K562 (cell line): Measurements from ENCODE around the gene ENPP6. TPM values are rescaled to one million over a fixed set of nuclear protein-coding genes. Genes with fewer than 3 reads are reported as not detected.

Experiments used
- ATAC-seq: fragments of 200-7000 bp; cut with Tn5 transposase; 3 replicates; pipeline ENCODE4 v1.9.1; 2020; ENCODE audit warnings: moderate library complexity
- BruUV-seq: library from RNA; stranded (reverse); fragments of 400-500 nt; replicated peaks from 2 replicates; lab custom pipeline; 2021; lab: Mats Ljungman, UMichigan
- CTCF ChIA-PET: fragments of 300-600 bp; formaldehyde crosslinking; extraction: SDS; loops from one replicate; lab custom pipeline; 2021; ENCODE audit warnings: low intra/inter-chr PET ratio; lab: Yijun Ruan, JAX
- POLR2A ChIA-PET: fragments of 300-600, 350-650 bp; sonication (Branson Sonifier 250); formaldehyde crosslinking; extraction: SDS; loops from one replicate; lab custom pipeline; 2021; ENCODE audit warnings: antibody characterized with exemption, inconsistent platforms; lab: Yijun Ruan, JAX
- DNase-seq, 4 experiments: peaks; one replicate each; pipeline versions ENCODE4 v3.0.0 to v3.0.0-alpha.2; 2011 to 2018; ENCODE audit warnings: low spot score in 3 of 4, mixed read lengths in 3 of 4; ENCODE audit errors: extremely low read depth in 1 of 4
- FAIRE-seq: peaks from 2 replicates; lab custom pipeline; 2011; peaks lifted over from hg19 to GRCh38; lab: Jason Lieb, UNC
- H2AFZ ChIP-seq: 2 replicates; pipeline ENCODE4 v1.6.0; 2011; ENCODE audit warnings: low read depth, low read length, control low read depth, inconsistent platforms
- H3K27ac ChIP-seq: fragments of 200-600 bp; 3 replicates; pipeline ENCODE4 v1.8.0; 2011; ENCODE audit warnings: low read depth, mild to moderate bottlenecking, control low read depth, inconsistent platforms, low read length, moderate library complexity, mixed read lengths; ENCODE audit errors: extremely low read depth
- H3K27me3 ChIP-seq, 2 experiments: fragments of 300-600 bp in 1 of 2; 2 replicates in 1 of 2; 3 replicates in 1 of 2; pipeline versions ENCODE4 v1.6.0 to v1.8.0; 2011; ENCODE audit warnings: inconsistent platforms in 2 of 2, low read length in 2 of 2, mild to moderate bottlenecking in 1 of 2, mixed read lengths in 1 of 2, moderate library complexity in 1 of 2; ENCODE audit not compliant: control insufficient read depth in 2 of 2, insufficient read depth in 2 of 2
- H3K36me3 ChIP-seq: fragments of 300-600 bp; 3 replicates; pipeline ENCODE4 v1.8.0; 2011; ENCODE audit warnings: mild to moderate bottlenecking, low read length, inconsistent platforms; ENCODE audit not compliant: control insufficient read depth, insufficient read depth
- H3K4me1 ChIP-seq, 2 experiments: fragments of 200-600 bp in 1 of 2; replicated peaks in 1 of 2; 2 replicates in 1 of 2; 3 replicates in 1 of 2; pipeline versions ENCODE4 v1.5.1 to v1.8.0; 2011; ENCODE audit warnings: inconsistent platforms in 2 of 2, low read length in 2 of 2, mild to moderate bottlenecking in 1 of 2, mixed read lengths in 1 of 2, moderate library complexity in 1 of 2; ENCODE audit not compliant: control insufficient read depth in 2 of 2, insufficient read depth in 2 of 2
- H3K4me2 ChIP-seq: 2 replicates; pipeline ENCODE4 v1.6.1; 2011; ENCODE audit warnings: low read length, control low read depth, inconsistent platforms, mixed read lengths; ENCODE audit not compliant: insufficient read depth
- H3K4me3 ChIP-seq: fragments of 200-600 bp; sonication (generic), shearing (Covaris generic); 2 replicates; pipeline ENCODE4 v1.5.1; 2016; ENCODE audit warnings: control low read depth, inconsistent platforms
- H3K79me2 ChIP-seq: fragments of 200-600 bp; 3 replicates; pipeline ENCODE4 v1.8.0; 2011; ENCODE audit warnings: low read length, inconsistent platforms; ENCODE audit not compliant: control insufficient read depth, insufficient read depth
- H3K9ac ChIP-seq, 2 experiments: 2 replicates each; pipeline versions ENCODE4 v1.6.0 to v1.6.1; 2011; ENCODE audit warnings: low read depth in 2 of 2, low read length in 2 of 2, control low read depth in 1 of 2, inconsistent platforms in 1 of 2, mild to moderate bottlenecking in 1 of 2, mixed read lengths in 1 of 2; ENCODE audit not compliant: insufficient read depth in 1 of 2
- H3K9me1 ChIP-seq: one replicate; pipeline ENCODE4 v1.6.0; 2011; ENCODE audit warnings: inconsistent platforms, mild to moderate bottlenecking, low read length, moderate library complexity; ENCODE audit not compliant: control insufficient read depth, insufficient read depth
- H3K9me3 ChIP-seq: replicated peaks from 2 replicates; pipeline ENCODE4 v1.5.1; 2011; ENCODE audit warnings: low read depth, low read length, inconsistent platforms; ENCODE audit not compliant: control insufficient read depth, insufficient read depth
- H4K20me1 ChIP-seq: replicated peaks from 2 replicates; pipeline ENCODE4 v1.6.1; 2011; ENCODE audit warnings: low read length, inconsistent platforms, mixed read lengths; ENCODE audit not compliant: control insufficient read depth, insufficient read depth
- ARHGAP35 ChIP-seq: fragments of 450-650 bp; IDR thresholded peaks from 2 replicates; pipeline ENCODE4 v1.6.1; 2018; ENCODE audit not compliant: partially characterized antibody
- HIVEP1 ChIP-seq: fragments of 250-450 bp; sonication (Bioruptor Pico); IDR thresholded peaks from 2 replicates; pipeline ENCODE4 v1.4.0; 2020; ENCODE audit warnings: mild to moderate bottlenecking
- HNRNPL ChIP-seq: fragments of 200-400 bp; formaldehyde crosslinking; IDR thresholded peaks from 2 replicates; pipeline ENCODE4 v1.6.1; 2017; ENCODE audit warnings: low read depth, mild to moderate bottlenecking, low read length
- RBM34 ChIP-seq: fragments of 200-400 bp; formaldehyde crosslinking; IDR thresholded peaks from 2 replicates; pipeline ENCODE4 v1.6.1; 2018; ENCODE audit warnings: low read length, borderline replicate concordance; ENCODE audit not compliant: insufficient read depth
- SIRT6 ChIP-seq: IDR thresholded peaks from one replicate; pipeline ENCODE4 v1.6.1; 2012; ENCODE audit warnings: low read depth, mild to moderate bottlenecking, control low read depth, inconsistent platforms, low read length, moderate library complexity
- SMC3 ChIP-seq: conservative IDR thresholded peaks from 2 replicates; pipeline ENCODE4 v1.6.1; 2011; ENCODE audit warnings: low read depth, low read length, improper control_type of control experiment; ENCODE audit not compliant: insufficient read depth
- TBP ChIP-seq: optimal IDR thresholded peaks from 2 replicates; pipeline ENCODE3; 2011; ENCODE audit warnings: low read depth, low read length, improper control_type of control experiment
- TGIF2 ChIP-seq: sonication (generic); formaldehyde crosslinking; IDR thresholded peaks from 2 replicates; pipeline ENCODE4 v1.8.1; 2022; ENCODE audit warnings: mild to moderate bottlenecking, missing genetic modification reagents, moderate library complexity
- ZNF668 ChIP-seq: fragments of 250-450 bp; sonication (Bioruptor Pico); IDR thresholded peaks from 2 replicates; pipeline ENCODE4 v1.8.0; 2022; ENCODE audit warnings: mild to moderate bottlenecking, inconsistent platforms
- ZNF696 ChIP-seq: fragments of 250-450 bp; sonication (Bioruptor Pico); conservative IDR thresholded peaks from 2 replicates; pipeline ENCODE4 v1.4.0; 2020; ENCODE audit warnings: mild to moderate bottlenecking, moderate library complexity
- WGBS: fragments of 100-300 bp; shearing (Covaris generic); methylation state at CpG from one replicate; pipeline ENCODE4 v1.1.6; 2016; ENCODE audit warnings: low coverage, mixed read lengths; ENCODE audit not compliant: insufficient coverage; ENCODE audit errors: missing lambda C conversion rate; 5-methylcytosine and 5-hydroxymethylcytosine counted together
- in situ Hi-C: fragments of 300-500 bp; cut with MboI; formaldehyde crosslinking; loops from 4 replicates; pipeline ENCODE4 v1.15.0; 2018; ENCODE audit warnings: inconsistent platforms, mixed read lengths
- intact Hi-C: fragments of 100-400 bp; cut with micrococcal nuclease; formaldehyde crosslinking; loops from 2 replicates; pipeline ENCODE4 v1.14.2; 2022
- polyA plus RNA-seq, 8 experiments: library from polyadenylated mRNA; depleted of rRNA in 4 of 8; stranded (reverse) in 5 of 8; unstranded in 3 of 8; fragments of >200 nt; fragmentation: Nextera tagmentation in 2 of 8; fragmentation: Illumina TruSeq in 1 of 8; extraction: Ambion mirVana in 2 of 8; extraction: Trizol in 1 of 8; gene quantifications; 2 replicates each; pipeline versions ENCODE4 v1.2.1 to v1.2.3, GENCODE V29; 2011 to 2014; ENCODE audit warnings: inconsistent platforms in 1 of 8, missing spikeins in 1 of 8
- total RNA-seq, 7 experiments: library from RNA; depleted of rRNA in 6 of 7; stranded (reverse); fragments of >200 nt in 6 of 7; fragmentation: Illumina TruSeq in 2 of 7; extraction: Trizol in 2 of 7; gene quantifications; 2 replicates each; pipeline versions ENCODE4 v1.2.1 to v1.2.3, GENCODE V29; 2011 to 2021; ENCODE audit warnings: low replicate concordance in 1 of 7
- TF ChIP-seq, protein P1 (sequence below): fragments of 450-650 bp; IDR thresholded peaks from 2 replicates; pipeline ENCODE4 v1.6.1; 2017; ENCODE audit warnings: antibody characterized with exemption
- TF ChIP-seq, protein P2 (sequence below): fragments of 450-650 bp; formaldehyde crosslinking; IDR thresholded peaks from 2 replicates; pipeline ENCODE4 v1.4.0; 2020; ENCODE audit warnings: mild to moderate bottlenecking, mixed read lengths

ENPP6 gene
- total and polyA plus RNA-seq, 9 of the 15 experiments (the other 6 are each of a cell fraction or from before 2014, with no cell fraction given) = 0.29 TPM; not detected in 8

DNA sequence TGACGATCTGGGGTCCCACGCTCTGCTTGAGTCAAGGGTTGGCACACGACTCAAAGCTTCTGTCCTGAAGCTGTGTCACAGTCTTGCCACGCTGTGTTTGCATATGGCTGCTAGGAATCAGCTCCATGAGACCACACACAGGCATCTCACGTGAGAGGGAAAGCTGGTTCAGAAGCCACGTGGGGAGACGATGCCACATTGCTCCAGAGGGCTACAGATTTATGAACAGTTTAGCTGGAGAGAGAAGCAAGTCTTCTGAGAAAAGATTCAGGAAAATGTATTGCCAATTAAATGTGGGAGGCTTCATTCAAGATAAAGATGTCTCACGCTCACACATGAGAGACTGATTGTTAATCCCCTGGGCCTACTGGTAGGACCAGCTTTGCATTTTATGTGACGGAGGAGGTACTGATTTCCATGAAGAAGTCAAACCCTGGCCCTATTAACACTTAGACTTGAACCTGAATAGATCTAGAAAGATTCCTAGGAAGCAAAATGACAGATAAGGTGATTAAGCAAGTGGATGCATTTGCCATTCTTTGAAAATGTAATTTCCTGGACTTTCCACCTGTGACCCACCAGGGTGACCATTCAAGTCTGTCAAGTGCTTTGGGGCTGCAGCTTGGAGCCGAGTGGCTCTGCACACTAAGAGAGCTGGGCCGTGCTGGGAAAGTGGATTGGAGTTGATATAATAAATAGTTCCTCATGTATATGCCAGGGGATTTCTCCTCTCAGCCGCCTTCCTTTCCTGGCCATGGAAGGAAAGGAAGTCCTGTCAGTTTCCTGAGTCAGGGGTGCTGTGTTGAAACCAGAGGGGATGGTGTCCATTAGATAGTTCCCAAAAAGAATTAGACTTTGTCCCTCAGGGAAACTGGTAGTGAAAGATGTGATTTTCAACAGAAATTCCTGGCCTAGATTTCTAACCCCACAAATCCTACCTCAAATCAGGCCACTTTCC lies 29.0 kb downstream of the ENPP6 start:
- Histone ChIP-seq H4K20me1 (no peaks in the 10 kb centered on the region), H3K36me3 (no peaks in the 10 kb centered on the region), H3K9me3 (no peaks in the 10 kb centered on the region), H3K27ac (no peak overlapping the region), H3K27me3 (peaks cover 37 to 52% of the 10 kb centered on the region in 2 experiments), H3K4me1 (no peaks in the 10 kb centered on the region), H3K79me2 (no peaks in the 10 kb centered on the region), H3K9ac (no peak overlapping the region), H3K9me1 (no peaks in the 10 kb centered on the region), H3K4me3 (no peak overlapping the region), H2AFZ (no peak overlapping the region), H3K4me2 (no peak overlapping the region)
- FAIRE-seq (no peak), DNase-seq (no peak), ATAC-seq (no peak)
- ChIA-PET CTCF (no interaction called here), POLR2A (no interaction called here)
- 3% methylated on average over 12 of the region's 12 CpGs for WGBS
- intact Hi-C loops (no loop called here), in situ Hi-C loops (no loop called here)
- TF ChIP-seq TBP (no peak), SIRT6 (no peak), ZNF696 (CRISPR knock-in tag) (no peak)
- no TSS peak for BruUV-seq

DNA sequence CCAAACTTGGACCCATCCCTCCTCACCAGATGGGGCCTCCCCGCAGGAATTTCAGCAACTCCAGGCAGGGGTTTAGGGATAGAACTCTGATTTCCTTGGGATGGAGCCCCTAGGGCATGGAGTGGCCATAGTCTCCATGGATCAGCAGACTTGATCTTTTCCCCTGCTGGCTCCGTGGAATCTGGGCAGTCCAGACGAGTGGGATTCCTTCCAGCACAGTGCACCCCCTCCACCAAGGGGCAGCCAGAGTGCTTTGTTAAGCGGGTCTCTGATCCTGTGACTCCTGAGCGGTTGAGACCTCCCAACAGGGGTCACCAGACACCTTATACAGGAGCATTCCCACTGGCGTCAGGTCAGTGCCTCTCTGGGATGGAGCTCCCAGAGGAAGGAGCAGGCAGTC lies 40.4 kb downstream of the ENPP6 start:
- Histone ChIP-seq H3K27ac (no peak overlapping the region), H3K79me2 (no peaks in the 10 kb centered on the region), H2AFZ (no peak overlapping the region), H3K36me3 (no peaks in the 10 kb centered on the region), H3K27me3 (peaks cover 11 to 29% of the 10 kb centered on the region in 2 experiments; a peak in 4 of 5 replicates), H3K4me3 (no peak overlapping the region), H3K9me1 (no peaks in the 10 kb centered on the region), H3K4me2 (no peak overlapping the region), H3K9me3 (no peaks in the 10 kb centered on the region), H4K20me1 (no peaks in the 10 kb centered on the region), H3K9ac (no peak overlapping the region), H3K4me1 (no peaks in the 10 kb centered on the region)
- intact Hi-C loops (no loop called here), in situ Hi-C loops (no loop called here)
- ChIA-PET POLR2A (no interaction called here), CTCF (no interaction called here)
- WGBS = under 1% methylated on average over 6 of the region's 6 CpGs
- no peak for DNase-seq
- ATAC-seq = no peak
- no TSS peak for BruUV-seq
- FAIRE-seq = no peak
- TF ChIP-seq HNRNPL = no peak
- no peak for TF ChIP-seq HIVEP1 (CRISPR knock-in tag)
- TF ChIP-seq TGIF2 = no peak
- TF ChIP-seq, protein P1, sequence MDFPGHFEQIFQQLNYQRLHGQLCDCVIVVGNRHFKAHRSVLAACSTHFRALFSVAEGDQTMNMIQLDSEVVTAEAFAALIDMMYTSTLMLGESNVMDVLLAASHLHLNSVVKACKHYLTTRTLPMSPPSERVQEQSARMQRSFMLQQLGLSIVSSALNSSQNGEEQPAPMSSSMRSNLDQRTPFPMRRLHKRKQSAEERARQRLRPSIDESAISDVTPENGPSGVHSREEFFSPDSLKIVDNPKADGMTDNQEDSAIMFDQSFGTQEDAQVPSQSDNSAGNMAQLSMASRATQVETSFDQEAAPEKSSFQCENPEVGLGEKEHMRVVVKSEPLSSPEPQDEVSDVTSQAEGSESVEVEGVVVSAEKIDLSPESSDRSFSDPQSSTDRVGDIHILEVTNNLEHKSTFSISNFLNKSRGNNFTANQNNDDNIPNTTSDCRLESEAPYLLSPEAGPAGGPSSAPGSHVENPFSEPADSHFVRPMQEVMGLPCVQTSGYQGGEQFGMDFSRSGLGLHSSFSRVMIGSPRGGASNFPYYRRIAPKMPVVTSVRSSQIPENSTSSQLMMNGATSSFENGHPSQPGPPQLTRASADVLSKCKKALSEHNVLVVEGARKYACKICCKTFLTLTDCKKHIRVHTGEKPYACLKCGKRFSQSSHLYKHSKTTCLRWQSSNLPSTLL = no peak
- TF ChIP-seq, protein P2, sequence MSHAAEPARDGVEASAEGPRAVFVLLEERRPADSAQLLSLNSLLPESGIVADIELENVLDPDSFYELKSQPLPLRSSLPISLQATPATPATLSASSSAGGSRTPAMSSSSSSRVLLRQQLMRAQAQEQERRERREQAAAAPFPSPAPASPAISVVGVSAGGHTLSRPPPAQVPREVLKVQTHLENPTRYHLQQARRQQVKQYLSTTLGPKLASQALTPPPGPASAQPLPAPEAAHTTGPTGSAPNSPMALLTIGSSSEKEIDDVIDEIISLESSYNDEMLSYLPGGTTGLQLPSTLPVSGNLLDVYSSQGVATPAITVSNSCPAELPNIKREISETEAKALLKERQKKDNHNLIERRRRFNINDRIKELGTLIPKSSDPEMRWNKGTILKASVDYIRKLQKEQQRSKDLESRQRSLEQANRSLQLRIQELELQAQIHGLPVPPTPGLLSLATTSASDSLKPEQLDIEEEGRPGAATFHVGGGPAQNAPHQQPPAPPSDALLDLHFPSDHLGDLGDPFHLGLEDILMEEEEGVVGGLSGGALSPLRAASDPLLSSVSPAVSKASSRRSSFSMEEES (CRISPR knock-in tag) = no peak
- no peak for TF ChIP-seq ZNF668 (CRISPR knock-in tag)
- TF ChIP-seq ARHGAP35 = no peak
- no peak for TF ChIP-seq RBM34
- no peak for TF ChIP-seq ZNF696 (CRISPR knock-in tag)
- TF ChIP-seq SMC3 = no peak
